Cardiac muscle cell (in vitro differentiated cells and primary cell): ENCODE data around the gene KCNT2. TPM values are rescaled to one million over a fixed set of nuclear protein-coding genes. Genes with fewer than 3 reads are reported as not detected.

Source experiments
- DNase-seq, 2 donors: peaks; one replicate each; pipeline versions ENCODE4 v3.0.0 to v3.0.0-alpha.2; 2010 to 2017; ENCODE audit warnings: low read depth in 1 of 2, low spot score in 1 of 2
- H3K27ac ChIP-seq: fragments of 200-600 bp; sonication (generic); 2 replicates; pipeline ENCODE4 v1.5.1; 2016
- H3K27me3 ChIP-seq: fragments of 200-600 bp; sonication (generic); 2 replicates; pipeline ENCODE4 v1.6.0; 2016; ENCODE audit warnings: control low read depth
- H3K36me3 ChIP-seq: fragments of 200-600 bp; sonication (generic); 2 replicates; pipeline ENCODE4 v1.5.1; 2016; ENCODE audit warnings: control low read depth
- H3K4me1 ChIP-seq: fragments of 200-600 bp; sonication (generic); 2 replicates; pipeline ENCODE4 v1.8.1; 2017; ENCODE audit warnings: low read depth, mild to moderate bottlenecking, mixed run types
- H3K4me3 ChIP-seq: fragments of 200-600 bp; sonication (generic); 2 replicates; pipeline ENCODE4 v1.5.1; 2016; ENCODE audit warnings: mild to moderate bottlenecking
- H3K9me3 ChIP-seq: fragments of 200-600 bp; sonication (generic); 2 replicates; pipeline ENCODE4 v1.5.1; 2017; ENCODE audit warnings: low read depth, mild to moderate bottlenecking, control low read depth
- polyA plus RNA-seq: library from polyadenylated mRNA; unstranded; fragments of >200 nt; fragmentation: Nextera tagmentation; extraction: Ambion mirVana; gene quantifications from 2 replicates; pipeline ENCODE4 v1.2.1, GENCODE V29; 2016
- total RNA-seq: library from RNA; depleted of rRNA; stranded (reverse); fragments of >200 nt; gene quantifications from 2 replicates; pipeline ENCODE4 v1.2.3, GENCODE V29; 2016
- TF ChIP-seq, protein P1 (sequence below): IDR thresholded peaks from 2 replicates; pipeline ENCODE4 v1.5.1; 2012; ENCODE audit warnings: low read depth, mild to moderate bottlenecking, low read length

KCNT2 gene
- total and polyA plus RNA-seq, 2 experiments from 2014 or later: 2.0 to 5.0 TPM

- H3K36me3 ChIP-seq: no peaks in the 10 kb centered on the region
- H3K9me3 ChIP-seq: no peaks in the 10 kb centered on the region
- peaks cover 1% of the 10 kb centered on the region for H3K4me1 ChIP-seq
- no peak overlapping the region for H3K27ac ChIP-seq
- TF ChIP-seq, protein P1, sequence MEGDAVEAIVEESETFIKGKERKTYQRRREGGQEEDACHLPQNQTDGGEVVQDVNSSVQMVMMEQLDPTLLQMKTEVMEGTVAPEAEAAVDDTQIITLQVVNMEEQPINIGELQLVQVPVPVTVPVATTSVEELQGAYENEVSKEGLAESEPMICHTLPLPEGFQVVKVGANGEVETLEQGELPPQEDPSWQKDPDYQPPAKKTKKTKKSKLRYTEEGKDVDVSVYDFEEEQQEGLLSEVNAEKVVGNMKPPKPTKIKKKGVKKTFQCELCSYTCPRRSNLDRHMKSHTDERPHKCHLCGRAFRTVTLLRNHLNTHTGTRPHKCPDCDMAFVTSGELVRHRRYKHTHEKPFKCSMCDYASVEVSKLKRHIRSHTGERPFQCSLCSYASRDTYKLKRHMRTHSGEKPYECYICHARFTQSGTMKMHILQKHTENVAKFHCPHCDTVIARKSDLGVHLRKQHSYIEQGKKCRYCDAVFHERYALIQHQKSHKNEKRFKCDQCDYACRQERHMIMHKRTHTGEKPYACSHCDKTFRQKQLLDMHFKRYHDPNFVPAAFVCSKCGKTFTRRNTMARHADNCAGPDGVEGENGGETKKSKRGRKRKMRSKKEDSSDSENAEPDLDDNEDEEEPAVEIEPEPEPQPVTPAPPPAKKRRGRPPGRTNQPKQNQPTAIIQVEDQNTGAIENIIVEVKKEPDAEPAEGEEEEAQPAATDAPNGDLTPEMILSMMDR: no peak
- H3K4me3 ChIP-seq: no peak overlapping the region
- peak in 1 of 2 donors; percentile 30 for DNase-seq
- H3K27me3 ChIP-seq: no peaks in the 10 kb centered on the region
Observed at GRCh38 chr1:196450143-196451095, 157.8 kb downstream of the KCNT2 start.

GRCh38 chr1:196449460-196449859 lies 158.8 kb downstream of the KCNT2 start:
- peak in 1 of 2 donors; percentile 29 for DNase-seq
- TF ChIP-seq, protein P1: no peak
- Histone ChIP-seq H3K4me1 (no peaks in the 10 kb centered on the region), H3K9me3 (no peaks in the 10 kb centered on the region), H3K27me3 (no peaks in the 10 kb centered on the region), H3K27ac (no peak overlapping the region), H3K36me3 (no peaks in the 10 kb centered on the region), H3K4me3 (no peak overlapping the region)

DNA sequence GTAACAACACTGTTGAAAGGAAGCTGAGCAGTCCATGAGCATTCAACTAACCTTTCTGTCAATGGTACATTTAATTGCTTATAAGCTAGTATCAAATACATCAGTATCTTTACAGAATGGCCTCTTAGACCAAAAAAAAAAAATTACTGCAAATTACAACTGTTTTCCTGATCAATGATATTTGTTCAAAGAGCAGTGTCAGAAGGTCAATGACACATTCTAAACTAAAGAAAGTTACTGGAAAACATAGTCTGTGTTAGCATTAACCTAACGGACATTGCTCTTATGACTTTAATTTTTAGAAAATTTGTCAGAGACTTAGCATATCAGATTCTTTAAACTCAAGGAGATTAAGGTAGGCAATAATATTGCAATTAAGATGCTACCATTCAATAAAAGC lies 162.5 kb downstream of the KCNT2 start:
- Histone ChIP-seq H3K4me1 (no peaks in the 10 kb centered on the region), H3K4me3 (no peak overlapping the region), H3K27me3 (no peaks in the 10 kb centered on the region), H3K36me3 (no peaks in the 10 kb centered on the region), H3K27ac (no peak overlapping the region), H3K9me3 (no peaks in the 10 kb centered on the region)
- TF ChIP-seq, protein P1: no peak
- no peak for DNase-seq

GRCh38 chr1:196444634-196445033 lies 163.6 kb downstream of the KCNT2 start:
- no peaks in the 10 kb centered on the region for H3K36me3 ChIP-seq
- TF ChIP-seq, protein P1: no peak
- no peak overlapping the region for H3K27ac ChIP-seq
- no peak for DNase-seq
- H3K4me1 ChIP-seq: no peaks in the 10 kb centered on the region
- H3K9me3 ChIP-seq: no peaks in the 10 kb centered on the region
- no peak overlapping the region for H3K4me3 ChIP-seq
- H3K27me3 ChIP-seq: no peaks in the 10 kb centered on the region

DNA sequence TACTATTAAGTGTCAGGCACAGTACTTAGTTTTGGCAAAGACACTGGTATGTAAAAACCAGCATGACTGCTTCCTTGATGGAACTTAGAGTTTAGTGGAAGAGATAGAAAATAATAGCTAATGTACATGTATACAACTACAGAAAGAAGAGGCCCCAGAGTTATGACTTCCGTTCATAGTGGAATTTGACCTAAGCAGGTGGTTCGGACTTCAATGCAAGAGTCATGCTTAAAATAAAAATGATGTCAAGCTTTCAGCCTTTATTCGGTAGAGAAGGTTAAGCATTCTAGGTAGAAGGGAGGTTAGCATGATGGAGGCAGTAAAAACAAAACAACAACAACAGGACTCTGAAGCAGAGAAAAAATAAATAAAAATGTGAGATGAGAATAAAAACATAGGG lies 165.9 kb downstream of the KCNT2 start:
- Histone ChIP-seq H3K4me3 (no peak overlapping the region), H3K9me3 (no peaks in the 10 kb centered on the region), H3K27ac (no peak overlapping the region), H3K4me1 (no peaks in the 10 kb centered on the region), H3K36me3 (no peaks in the 10 kb centered on the region), H3K27me3 (no peaks in the 10 kb centered on the region)
- TF ChIP-seq, protein P1: no peak
- no peak for DNase-seq
